HG03108 (cell line): ENCODE data around the gene RPS6KA2.
"Not testable (repeated sequence)": the region's sequence is repeated elsewhere in the genome, so short reads cannot be mapped to it uniquely, and the experiment has no call there.

Experiments
- ATAC-seq: cut with Tn5 transposase; IDR thresholded peaks from one replicate; pipeline ENCODE4 v1.9.1; 2021; ENCODE audit warnings: moderate library complexity; ENCODE audit not compliant: unreplicated experiment

RPS6KA2 gene

DNA sequence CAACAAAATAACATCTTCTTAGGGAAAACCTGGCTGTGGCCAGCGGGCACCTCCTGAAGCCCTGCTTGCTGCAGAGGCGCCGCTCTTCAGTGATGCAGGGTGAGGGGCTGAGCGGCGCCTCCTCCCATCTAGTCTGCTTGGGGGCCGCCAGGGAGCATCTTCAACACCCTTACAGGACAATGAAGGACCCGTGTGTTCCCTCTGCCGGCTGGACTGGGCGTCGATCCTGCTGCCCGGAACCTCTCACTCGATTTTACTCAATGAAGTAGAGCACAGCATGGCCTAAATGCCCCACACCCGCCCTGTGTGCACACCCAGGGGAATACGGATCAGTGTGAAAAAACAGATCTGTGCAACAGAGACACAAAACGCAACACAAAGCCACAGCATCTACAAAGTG is 215.8 kb downstream of the RPS6KA2 start:
- ATAC-seq: no peak

DNA sequence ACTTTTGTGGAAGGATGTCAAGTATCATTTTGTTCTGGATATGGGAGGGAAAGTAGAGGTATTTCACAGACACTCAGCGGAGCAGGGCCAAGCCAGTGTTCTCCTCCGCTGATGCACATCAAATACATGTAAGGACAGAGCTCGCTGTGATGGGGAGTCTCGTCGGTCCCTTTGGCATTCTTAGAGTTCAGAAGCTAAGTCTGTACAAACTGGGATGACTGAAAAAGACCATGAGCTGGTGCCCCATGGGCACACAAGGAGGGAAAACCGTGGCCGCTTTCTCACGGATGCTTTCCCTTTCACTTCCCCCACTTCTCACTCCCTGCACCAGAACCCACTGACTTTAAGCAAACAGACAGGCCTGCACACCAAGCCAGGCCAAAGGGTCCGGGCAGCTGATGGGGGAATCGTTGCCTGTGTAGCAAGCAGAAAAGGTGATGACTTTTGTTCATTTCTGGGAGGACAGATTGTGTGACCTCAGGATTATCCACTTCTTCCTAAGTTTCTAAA is 216.6 kb downstream of the RPS6KA2 start:
- ATAC-seq: no peak

DNA sequence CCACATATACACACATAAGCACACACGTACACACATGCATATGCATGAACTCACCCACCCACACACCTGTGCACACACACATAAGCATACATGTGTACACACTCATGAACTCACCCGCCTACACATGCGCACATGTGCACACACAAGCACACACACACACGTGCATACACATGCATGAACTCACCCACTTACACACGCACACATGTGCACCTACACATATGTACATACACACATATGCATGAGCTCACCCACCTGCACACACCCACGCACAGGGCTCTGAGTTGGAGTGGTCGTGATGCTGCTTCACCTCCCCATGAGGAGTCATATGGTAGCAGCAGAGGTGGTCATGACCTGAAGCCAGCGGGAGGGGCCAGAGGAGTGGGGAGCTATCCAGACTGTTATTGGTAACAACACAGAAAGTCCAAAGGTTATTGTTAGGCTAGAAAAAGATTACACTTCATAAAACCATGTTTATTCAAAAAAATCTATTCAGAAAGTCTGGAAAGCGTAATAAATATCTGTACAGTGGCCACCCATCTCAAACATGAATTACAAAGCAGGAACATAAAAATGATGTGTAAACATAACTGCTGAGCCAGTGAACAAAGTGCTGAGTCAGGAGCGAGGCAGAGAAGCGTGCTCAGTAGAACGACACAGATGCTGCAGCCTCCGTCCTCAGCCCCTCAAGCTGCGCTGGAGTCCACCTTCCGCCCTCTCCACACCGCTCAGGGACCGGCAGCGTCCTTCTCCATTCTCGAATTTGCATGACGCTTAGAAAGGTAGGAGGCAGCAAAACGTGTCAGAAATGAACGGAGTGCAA is 217.9 kb downstream of the RPS6KA2 start:
- no peak for ATAC-seq

DNA sequence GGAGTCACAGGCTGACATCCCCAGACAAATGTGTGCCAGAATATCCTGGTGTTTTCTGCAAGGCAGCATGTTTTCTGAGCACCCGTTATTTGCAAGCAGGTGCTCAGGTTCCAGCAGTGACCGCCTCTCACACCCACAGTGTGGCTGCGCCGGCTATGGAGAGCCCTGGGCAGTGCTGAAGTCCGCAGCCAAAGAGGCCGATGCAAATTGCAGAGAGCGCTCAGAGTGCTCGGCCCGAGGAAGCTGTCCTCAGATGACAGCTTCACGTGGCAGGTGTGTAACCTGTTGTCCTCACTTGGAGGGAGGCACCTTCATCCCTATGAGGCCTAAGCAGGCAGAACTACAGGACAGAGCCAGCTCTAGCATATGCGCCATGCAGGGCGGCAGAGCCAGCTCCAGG is 220.9 kb downstream of the RPS6KA2 start:
- no peak for ATAC-seq

DNA sequence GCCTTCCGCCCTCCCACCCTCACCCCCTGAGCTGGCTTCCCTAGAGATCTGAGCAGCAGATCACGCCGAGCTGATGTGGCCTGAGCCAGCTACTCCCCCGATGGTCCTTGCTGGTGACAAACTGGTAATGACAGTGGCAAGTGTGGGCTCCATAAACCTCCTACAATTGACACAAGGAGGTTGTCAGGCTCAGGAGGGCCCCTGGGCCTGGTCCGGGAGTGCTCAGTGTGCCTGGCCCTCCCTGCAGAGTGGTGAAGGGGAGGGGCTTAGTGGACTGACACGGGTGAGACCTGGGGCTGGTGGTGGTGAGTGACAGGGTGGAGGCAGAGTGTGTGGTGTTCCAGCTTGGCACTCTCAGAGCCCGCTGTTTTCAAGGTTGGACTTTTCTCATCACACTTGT is 221.7 kb downstream of the RPS6KA2 start:
- no peak for ATAC-seq

DNA sequence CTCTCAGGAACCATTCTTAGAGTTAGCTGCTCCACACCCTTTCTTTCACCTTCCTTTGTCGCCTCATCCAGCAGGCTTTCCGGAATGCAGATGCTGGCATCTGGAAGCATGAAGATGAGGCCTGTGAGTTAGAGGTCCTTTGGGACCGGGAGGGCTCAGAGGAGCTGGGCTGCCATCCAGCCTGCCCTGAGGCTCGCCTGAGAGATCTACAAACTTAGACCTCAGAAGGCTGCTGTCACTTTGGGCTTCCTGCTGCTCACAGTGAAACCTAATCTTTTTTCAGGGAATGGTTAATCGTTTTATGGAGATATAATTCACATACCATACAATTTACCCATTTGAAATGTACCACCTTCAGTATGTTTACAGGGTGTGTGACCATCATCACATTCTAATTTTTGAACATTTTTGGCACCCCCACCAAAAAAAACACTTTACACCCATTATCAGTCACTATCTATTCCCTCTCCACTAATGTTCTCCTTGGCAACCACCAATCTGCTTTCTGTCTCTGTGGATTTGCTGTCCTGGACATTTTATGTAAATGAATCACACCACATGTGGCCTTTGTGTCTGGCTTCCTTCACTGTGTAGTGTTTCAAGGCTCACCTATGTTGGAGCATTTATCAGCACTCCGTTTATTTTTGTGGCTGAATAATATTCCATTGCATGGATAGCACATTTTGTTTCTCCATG is 224.3 kb downstream of the RPS6KA2 start:
- no peak for ATAC-seq

DNA sequence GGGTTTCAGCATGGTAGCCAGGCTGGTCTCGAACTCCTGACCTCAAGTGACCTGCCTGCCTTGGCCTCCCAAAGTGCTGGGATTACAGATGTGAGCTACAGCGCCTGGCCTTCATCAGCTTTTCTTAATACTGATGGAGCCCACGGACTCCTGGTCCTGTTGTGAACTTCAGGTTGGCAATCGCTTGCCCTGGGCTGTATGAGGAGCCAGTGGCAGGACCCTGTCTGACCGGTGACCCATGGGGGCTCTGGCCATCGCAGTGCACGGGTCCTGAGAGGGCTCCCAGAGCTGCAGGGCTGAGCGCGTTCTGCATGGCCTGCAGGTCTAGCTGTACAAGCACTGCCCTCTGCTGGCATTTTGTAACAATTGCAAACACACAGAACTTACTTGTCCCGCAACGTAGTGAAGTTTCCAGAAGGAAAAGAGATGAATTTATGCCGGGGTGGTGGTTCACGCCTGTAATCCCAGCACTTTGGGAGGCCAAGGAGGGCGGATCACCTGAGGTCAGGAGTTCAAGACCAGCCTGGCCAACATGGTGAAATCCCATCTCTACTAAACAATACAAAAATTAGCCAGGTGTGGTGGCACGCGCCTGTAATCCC is 226.3 kb downstream of the RPS6KA2 start:
- ATAC-seq: not testable (repeated sequence)

DNA sequence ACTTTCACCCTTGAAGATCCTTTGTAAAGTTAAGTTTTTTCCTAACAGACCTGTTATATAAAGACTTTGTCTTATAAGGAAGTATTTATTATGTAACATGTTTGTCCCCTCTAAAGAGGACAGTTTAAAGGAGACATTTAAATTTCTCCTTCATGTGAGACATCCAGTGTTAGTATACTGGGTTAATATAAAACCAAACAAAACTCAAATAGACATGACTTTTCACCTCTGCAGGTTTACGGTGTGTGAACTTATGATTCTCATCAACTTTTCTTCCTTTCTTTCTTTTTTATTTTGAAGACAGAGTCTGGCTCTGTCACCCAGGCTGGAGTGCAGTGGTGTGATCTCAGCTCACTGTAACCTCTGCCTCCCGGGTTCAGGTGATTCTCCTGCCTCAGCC is 226.9 kb downstream of the RPS6KA2 start:
- no peak for ATAC-seq

DNA sequence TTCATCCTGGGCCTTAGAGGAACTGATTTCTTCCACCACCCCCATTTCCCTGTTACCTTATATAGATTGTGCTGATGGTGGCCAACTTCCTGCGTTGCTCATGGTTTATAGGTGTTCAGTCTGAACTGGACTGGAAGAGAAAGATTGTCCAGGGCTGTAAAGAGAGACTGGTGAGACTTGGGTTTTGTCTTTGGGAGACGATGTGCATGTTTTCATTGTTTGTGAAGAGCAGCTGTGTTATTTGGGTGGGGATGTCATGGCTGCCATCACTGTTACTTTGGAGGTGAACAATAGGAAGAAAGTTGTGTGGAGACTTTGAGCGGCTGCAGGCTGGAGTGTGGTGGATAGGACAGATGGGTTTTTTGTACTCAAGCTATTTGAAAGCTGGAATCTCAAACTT is 228.7 kb downstream of the RPS6KA2 start:
- ATAC-seq: no peak

DNA sequence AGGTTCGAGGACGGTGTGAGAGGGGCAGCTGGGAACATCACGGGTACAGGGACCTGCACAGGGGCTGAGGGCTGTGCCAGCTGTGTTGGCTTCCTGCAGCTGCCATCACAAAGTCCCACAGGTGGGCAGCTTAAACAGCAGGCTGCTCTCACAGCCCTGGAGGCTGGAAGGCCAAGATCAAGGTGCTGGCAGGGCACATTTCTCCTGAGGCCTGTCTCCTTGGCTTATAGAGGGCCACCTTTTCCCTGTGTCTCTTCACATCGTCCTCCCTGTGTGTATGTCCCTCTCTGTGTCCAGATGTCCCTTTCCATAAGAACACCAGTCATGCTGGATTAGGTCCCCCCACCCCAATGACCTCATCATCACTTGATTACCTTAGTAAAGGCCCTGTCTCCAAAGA is 229.2 kb downstream of the RPS6KA2 start:
- ATAC-seq: no peak

DNA sequence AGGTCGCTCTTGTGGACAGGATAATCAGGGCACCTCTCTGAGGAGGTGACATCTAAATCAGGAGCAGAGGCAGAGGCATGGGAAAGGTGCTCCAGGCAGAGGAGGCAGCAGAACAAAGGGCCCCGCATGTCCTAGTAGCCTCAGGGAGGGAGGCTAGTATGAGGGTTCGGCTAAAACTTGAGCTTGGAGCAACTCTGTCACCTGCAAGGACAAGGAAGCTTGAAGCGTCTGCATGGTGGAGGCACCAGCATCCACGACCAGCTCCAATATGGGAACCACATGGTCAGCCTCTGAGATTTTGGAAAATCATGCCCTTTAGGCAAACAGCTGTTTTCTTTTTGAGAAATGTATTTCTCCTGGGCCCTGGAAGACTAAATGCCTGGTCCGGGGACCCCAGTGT is 231.3 kb downstream of the RPS6KA2 start:
- no peak for ATAC-seq

DNA sequence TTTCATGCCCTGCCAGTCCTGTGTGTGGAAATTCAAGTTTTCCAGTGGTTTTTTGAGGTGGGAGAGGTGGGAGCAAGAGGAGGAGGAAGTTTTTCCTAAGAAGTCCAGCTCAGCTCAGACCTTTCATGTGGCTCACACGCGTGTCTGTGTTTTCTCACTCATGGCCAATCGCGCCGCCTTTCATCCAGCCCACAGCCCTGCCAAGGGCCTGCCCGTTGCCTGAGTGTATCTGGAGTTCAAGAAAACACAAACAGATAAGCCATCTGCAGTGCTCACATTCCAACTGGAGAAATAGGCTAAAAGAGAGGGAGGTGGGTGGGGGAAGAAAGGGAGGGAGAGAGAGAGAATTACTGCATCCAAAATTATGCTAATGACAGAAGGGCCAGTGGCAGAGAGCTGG is 231.7 kb downstream of the RPS6KA2 start:
- no peak for ATAC-seq

DNA sequence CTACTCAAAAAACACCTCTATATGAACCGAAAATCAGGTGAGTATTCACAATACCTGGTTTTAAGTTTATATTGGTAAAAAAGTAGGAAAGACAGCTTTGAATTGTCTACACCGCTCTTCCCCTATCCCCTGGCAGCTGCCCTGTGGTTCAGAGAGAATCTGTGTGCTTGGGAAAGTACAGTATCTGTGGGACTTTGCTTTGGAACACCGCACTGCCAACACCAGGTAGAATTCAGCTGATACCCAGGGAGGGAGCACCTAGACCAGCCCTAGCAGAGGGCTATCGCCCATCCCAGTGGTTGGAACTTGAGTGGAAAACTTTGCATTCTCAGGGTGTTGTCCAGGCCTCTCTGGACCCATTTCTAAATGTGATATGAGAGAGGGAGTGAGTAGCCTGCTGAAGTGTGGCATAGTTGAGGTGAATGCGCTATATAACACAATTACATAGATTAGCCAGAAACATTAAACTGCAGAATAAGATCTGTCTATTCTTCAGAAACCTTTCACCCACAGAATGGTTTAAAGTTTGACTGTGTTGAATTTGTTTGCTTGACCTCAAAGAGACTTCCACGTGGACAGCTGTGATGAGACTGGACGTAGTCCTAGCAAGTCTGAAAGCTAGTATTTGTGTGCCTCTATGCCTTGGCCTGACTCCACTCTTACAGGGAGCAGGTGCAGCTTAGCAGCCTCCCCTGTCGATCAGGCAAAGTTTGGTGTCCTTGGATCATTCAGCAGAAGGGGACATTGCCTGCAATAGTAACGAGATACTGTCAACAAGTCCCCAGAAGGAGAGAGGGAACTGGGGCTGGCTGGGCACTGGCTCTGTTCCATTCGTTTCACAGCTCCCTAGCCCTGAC is 232.8 kb downstream of the RPS6KA2 start:
- no peak for ATAC-seq

DNA sequence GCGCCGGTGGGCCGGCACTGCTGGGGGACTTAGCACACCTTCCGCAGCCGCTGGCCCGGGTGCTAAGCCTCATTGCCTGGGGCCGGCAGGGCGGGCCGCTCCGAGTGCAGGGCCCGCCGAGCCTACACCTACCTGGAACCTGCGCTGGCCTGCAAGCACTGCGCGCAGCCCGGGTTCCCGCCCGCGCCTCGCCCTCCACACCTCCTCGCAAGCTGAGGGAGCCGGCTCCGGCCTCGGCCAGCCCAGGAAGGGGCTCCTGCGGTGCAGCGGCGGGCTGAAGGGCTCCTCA is 233.6 kb downstream of the RPS6KA2 start:
- no peak for ATAC-seq

DNA sequence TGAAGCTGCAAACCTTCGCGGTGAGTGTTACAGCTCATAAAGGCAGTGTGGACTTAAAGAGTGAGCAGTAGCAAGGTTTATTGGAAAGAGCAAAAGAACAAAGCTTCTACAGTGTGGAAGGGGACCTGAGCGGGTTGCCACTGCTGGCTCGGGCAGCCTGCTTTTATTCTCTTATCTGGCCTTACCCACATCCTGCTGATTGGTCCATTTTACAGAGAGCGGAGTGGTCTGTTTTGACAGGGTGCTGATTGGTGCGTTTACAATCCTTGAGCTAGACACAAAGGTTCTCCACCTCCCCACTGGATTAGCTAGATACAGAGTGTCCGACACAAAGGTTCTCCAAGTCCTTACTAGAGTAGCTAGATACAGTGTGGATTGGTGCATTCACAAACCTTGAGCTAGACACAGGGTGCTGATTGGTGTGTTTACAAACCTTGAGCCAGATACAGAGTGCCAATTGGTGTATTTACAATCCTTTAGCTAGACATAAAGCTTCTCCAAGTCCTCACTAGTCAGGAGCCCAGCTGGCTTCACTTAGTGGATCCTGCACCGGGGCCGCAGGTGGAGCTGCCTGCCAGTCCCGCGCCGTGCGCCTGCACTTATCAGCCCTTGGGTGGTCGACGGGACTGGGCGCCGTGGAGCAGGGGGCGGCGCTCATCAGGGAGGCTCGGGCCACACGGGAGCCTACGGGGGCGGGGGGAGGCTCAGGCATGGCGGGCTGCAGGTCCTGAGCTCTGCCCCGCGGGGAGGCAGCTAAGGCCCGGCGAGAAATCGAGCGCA is 234.1 kb downstream of the RPS6KA2 start:
- not testable (repeated sequence) for ATAC-seq

DNA sequence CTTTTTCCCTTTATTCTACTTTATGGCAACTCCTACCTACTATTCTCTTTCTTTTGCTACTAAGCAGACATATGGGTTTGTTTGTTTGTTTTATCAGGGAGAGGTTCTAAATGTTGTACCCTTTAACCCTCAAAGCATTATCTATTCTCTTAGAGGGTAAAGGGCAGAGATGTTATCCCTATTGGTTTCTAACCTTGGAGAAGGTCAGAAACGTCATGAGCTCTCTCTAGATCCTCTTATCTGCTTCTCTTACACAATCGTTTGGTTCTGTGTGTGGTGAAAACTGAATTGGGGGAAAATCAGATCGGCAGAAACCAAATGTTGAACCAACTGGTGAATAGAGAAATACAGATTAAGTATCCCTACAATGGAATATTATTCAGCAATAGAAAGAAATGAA is 237.9 kb downstream of the RPS6KA2 start:
- no peak for ATAC-seq

DNA sequence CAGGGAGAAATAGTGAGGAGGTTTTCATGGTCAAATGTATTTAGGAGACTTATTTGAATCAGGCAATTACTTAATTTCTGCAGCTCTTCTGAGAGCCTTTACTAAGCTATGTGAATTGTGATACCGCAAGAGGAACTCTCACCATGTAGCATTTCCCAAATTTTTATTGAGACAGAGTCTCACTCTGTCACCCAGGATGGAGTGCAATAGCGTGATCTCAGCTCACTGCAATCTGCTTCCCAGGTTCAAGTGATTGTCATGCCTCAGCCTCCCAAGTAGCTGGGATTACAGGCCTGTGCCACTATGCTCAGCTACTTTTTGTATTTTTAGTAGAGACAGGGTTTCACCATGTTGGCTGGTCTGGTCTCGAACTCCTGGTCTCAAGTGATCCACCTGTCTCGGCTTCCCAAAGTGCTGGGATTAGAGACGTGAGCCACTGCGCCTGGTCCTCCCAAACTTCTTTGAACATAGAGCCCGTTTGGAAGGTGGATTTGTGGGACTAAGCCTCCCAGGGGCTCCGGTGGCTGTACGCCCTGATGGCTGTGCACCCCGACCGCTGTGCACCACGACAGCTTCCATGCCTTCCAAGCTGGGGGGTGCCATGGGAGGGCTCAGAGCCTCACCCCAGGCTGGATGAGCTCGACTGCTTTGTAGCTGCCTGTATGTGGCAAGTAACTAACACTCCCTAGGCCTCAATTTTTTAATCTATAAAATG is 238.6 kb downstream of the RPS6KA2 start:
- ATAC-seq: no peak

DNA sequence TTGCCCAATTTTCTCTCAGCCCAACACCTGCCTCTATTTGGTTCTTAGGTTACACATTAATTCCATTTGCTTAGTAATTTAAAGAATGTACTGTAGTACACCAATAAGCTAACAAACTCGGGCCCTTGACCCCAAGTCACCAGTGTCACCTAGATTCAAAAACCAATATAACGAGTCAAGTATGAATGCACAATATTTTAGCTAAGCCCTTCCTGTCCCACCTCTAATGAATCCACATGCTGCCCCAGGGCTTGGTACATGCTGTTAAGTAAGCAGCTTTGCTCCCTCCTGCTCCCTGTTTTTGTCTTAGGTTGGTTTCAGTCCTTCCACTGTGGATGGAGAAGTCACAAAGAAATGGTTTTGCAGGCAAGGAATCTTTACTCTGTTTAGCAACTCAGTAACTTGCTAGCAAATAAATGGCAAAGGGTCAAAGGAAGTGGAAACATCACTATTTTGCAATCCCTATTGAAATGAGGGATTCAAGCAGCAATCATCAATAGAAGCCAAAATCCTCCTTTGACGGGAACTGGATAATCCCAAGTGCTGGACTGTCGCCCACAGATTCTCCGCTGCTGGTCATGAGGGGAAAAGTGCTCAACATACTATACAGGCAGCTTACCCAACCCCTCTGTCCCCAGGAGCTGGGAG is 239.3 kb downstream of the RPS6KA2 start:
- no peak for ATAC-seq

DNA sequence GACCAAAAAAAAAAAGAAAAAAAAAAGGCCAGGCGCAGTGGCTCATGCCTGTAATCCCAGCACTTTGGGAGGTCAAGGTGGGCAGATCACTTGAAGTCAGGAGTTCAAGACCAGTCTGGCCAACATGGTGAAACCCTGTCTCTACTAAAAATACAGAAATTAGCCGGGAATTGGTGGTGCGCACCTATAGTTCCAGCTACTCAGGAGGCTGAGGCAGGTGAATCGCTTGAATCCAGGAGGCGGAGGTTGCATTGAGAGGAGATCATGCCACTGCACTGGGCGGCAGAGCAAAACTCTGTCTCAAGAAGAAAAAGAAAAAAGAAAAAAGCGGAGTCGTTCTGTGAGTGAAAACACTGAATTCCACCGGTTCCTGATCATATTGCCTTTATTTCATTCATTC is 240.0 kb downstream of the RPS6KA2 start:
- not testable (repeated sequence) for ATAC-seq
